GM18499 (cell line): Measurements from ENCODE around the gene SNAP25.

Experiments used
- ATAC-seq: cut with Tn5 transposase; IDR thresholded peaks from one replicate; pipeline ENCODE4 v1.9.1; 2021; ENCODE audit warnings: moderate number of reproducible peaks; ENCODE audit not compliant: insufficient read depth, unreplicated experiment

Gene SNAP25

GRCh38 chr20:10324198-10324847, 105.7 kb downstream of the SNAP25 start:
- no peak for ATAC-seq

- ATAC-seq = no peak
Measured at GRCh38 chr20:10328897-10329255, 110.2 kb downstream of the SNAP25 start.

GRCh38 chr20:10329387-10330005, 110.9 kb downstream of the SNAP25 start:
- no peak for ATAC-seq

- ATAC-seq = no peak
Measured at GRCh38 chr20:10330071-10330470, 111.4 kb downstream of the SNAP25 start.

- no peak for ATAC-seq
Measured at GRCh38 chr20:10332656-10333415, 114.2 kb downstream of the SNAP25 start.

GRCh38 chr20:10336959-10337729, 118.5 kb downstream of the SNAP25 start:
- ATAC-seq = no peak

GRCh38 chr20:10338426-10339180, 120.0 kb downstream of the SNAP25 start:
- ATAC-seq = no peak

GRCh38 chr20:10339609-10340008, 121.0 kb downstream of the SNAP25 start:
- ATAC-seq = no peak

GRCh38 chr20:10342152-10342551, 123.5 kb downstream of the SNAP25 start:
- ATAC-seq = no peak

- no peak for ATAC-seq
Measured at GRCh38 chr20:10344953-10345352, 126.3 kb downstream of the SNAP25 start.

- ATAC-seq = no peak
Measured at GRCh38 chr20:10347086-10347880, 128.7 kb downstream of the SNAP25 start.

GRCh38 chr20:10349118-10349517, 130.5 kb downstream of the SNAP25 start:
- ATAC-seq = no peak

- no peak for ATAC-seq
Measured at GRCh38 chr20:10350188-10350842, 131.7 kb downstream of the SNAP25 start.

GRCh38 chr20:10352934-10353824, 134.5 kb downstream of the SNAP25 start:
- ATAC-seq = no peak

GRCh38 chr20:10356628-10357027, 138.0 kb downstream of the SNAP25 start:
- ATAC-seq = no peak
